ENCODE results near the gene IQCB1. TPM values are rescaled to one million over a fixed set of nuclear protein-coding genes. Genes with fewer than 3 reads are reported as not detected.
"Not testable (repeated sequence)": the region's sequence is repeated elsewhere in the genome, so short reads cannot be mapped to it uniquely, and the experiment has no call there.

Gene IQCB1
- polyA plus RNA-seq, 3 donors = 6.0 to 27.7 (median 7.5) TPM

- Histone ChIP-seq H3K79me2 (ENCODE audit: insufficient read depth, low read length) (peaks cover 86% of the 10 kb centered on the region), H3K36me3 (replicated peaks in 1 of 2; ENCODE audit: control insufficient read depth in 1 of 2, insufficient read depth in 2 of 2, low read length in 2 of 2) (peaks cover 32 to 59% of the 10 kb centered on the region in 2 donors)
- H2AFZ ChIP-seq (ENCODE audit: insufficient read depth, low read depth, low read length, poor library complexity, severe bottlenecking); H3K9me3 ChIP-seq (replicated peaks in 1 of 2; ENCODE audit: control insufficient read depth in 1 of 2, insufficient read depth in 1 of 2, low read length in 2 of 2); H3K9ac ChIP-seq (ENCODE audit: insufficient read depth, low read length, poor library complexity, severe bottlenecking); H3K27ac Mint-ChIP-seq; H3K4me2 ChIP-seq (replicated peaks; ENCODE audit: extremely low read depth, low read length, poor library complexity, severe bottlenecking); H3K4me3 Mint-ChIP-seq; DNase-seq; H3K27me3 Mint-ChIP-seq (ENCODE audit: low read depth in 3 of 3); intact Hi-C loops (cut with micrococcal nuclease); H3K4me1 ChIP-seq (ENCODE audit: control insufficient read depth in 1 of 2, insufficient read depth in 2 of 2, low read length in 2 of 2); H4K20me1 ChIP-seq (ENCODE audit: insufficient read depth, low read length); H3K4me1 Mint-ChIP-seq; H3K4me3 ChIP-seq (replicated peaks in 1 of 3; ENCODE audit: low read depth in 2 of 3, low read length in 3 of 3); H3K27ac ChIP-seq (ENCODE audit: low read depth in 1 of 2, low read length in 2 of 2); H3K9me3 Mint-ChIP-seq; H3K27me3 ChIP-seq (ENCODE audit: control insufficient read depth in 2 of 2, insufficient read depth in 2 of 2, low read length in 2 of 2): not testable (repeated sequence)
- peaks cover 55 to 75% of the 10 kb centered on the region in 2 donors for H3K36me3 Mint-ChIP-seq
- no CpG with 5 or more reads among the region's 5 CpGs for WGBS (ENCODE audit: insufficient coverage)
These were observed 22.9 kb upstream of the IQCB1 start for GRCh38 chr3:121857778-121858177.

- Mint-ChIP-seq H3K4me1 (peaks cover 5% of the 10 kb centered on the region), H3K36me3 (peaks cover 45 to 69% of the 10 kb centered on the region in 2 donors), H3K9me3 (peaks cover 0 to 3% (median 0%) of the 10 kb centered on the region in 7 donors), H3K4me3 (no peak overlapping the region), H3K27ac (peak overlapping the region in 2 of 7 donors; percentile 4 to 52), H3K27me3 (ENCODE audit: low read depth in 3 of 3) (no peaks in the 10 kb centered on the region)
- intact Hi-C loops (cut with micrococcal nuclease) = no loop called here
- Histone ChIP-seq H3K27me3 (ENCODE audit: control insufficient read depth in 2 of 2, insufficient read depth in 2 of 2, low read length in 2 of 2) (no peaks in the 10 kb centered on the region), H3K4me1 (ENCODE audit: control insufficient read depth in 1 of 2, insufficient read depth in 2 of 2, low read length in 2 of 2) (no peaks in the 10 kb centered on the region), H3K4me3 (replicated peaks in 1 of 3; ENCODE audit: low read depth in 2 of 3, low read length in 3 of 3) (no peak overlapping the region), H3K79me2 (ENCODE audit: insufficient read depth, low read length) (peaks cover 92% of the 10 kb centered on the region), H3K27ac (ENCODE audit: low read depth in 1 of 2, low read length in 2 of 2) (peak overlapping the region in 1 of 2 donors; percentile 24), H3K4me2 (replicated peaks; ENCODE audit: extremely low read depth, low read length, poor library complexity, severe bottlenecking) (no peak overlapping the region), H4K20me1 (ENCODE audit: insufficient read depth, low read length) (peaks cover 6% of the 10 kb centered on the region), H3K9me3 (replicated peaks in 1 of 2; ENCODE audit: control insufficient read depth in 1 of 2, insufficient read depth in 1 of 2, low read length in 2 of 2) (no peaks in the 10 kb centered on the region), H3K36me3 (replicated peaks in 1 of 2; ENCODE audit: control insufficient read depth in 1 of 2, insufficient read depth in 2 of 2, low read length in 2 of 2) (peaks cover 40 to 70% of the 10 kb centered on the region in 2 donors), H3K9ac (ENCODE audit: insufficient read depth, low read length, poor library complexity, severe bottlenecking) (no peak overlapping the region), H2AFZ (ENCODE audit: insufficient read depth, low read depth, low read length, poor library complexity, severe bottlenecking) (no peak overlapping the region)
- WGBS (ENCODE audit: insufficient coverage) = 72% methylated on average over 2 of the region's 5 CpGs
- no peak for DNase-seq
- TF ChIP-seq CTCF (IDR thresholded peaks at IDR 0.05) = no peak
These were observed 20.7 kb upstream of the IQCB1 start for GRCh38 chr3:121855555-121855954.
